ENCODE measurements around the gene RCAN3. TPM values are rescaled to one million over a fixed set of nuclear protein-coding genes. Genes with fewer than 3 reads are reported as not detected.
"Not testable (repeated sequence)": the region's sequence is repeated elsewhere in the genome, so short reads cannot be mapped to it uniquely, and the experiment has no call there.

The RCAN3 gene
- total RNA-seq, 6 experiments from 2014 or later, result 11.9 to 14.5 (median 12.9) TPM

GRCh38 chr1:24526045-24526444, 23.4 kb downstream of the RCAN3 start:
- no peak for DNase-seq
- TF ChIP-seq CTCF (IDR thresholded peaks at IDR 0.05), result no peak
- Mint-ChIP-seq H3K9me3 (no peaks in the 10 kb centered on the region), H3K27ac (no peak overlapping the region; the same call in 1 of the 2 replicates), H3K4me3 (no peak overlapping the region), H3K36me3 (ENCODE audit: low read depth) (no peaks in the 10 kb centered on the region), H3K4me1 (ENCODE audit: low read depth) (no peaks in the 10 kb centered on the region), H3K27me3 (ENCODE audit: insufficient read depth) (0 out of 2 replicates have a peak, but pooled peaks cover 2% of the 10 kb centered on the region)

- DNase-seq, result peak; percentile 17
- peak; percentile 83 for TF ChIP-seq CTCF (IDR thresholded peaks at IDR 0.05)
- Mint-ChIP-seq H3K36me3 (ENCODE audit: low read depth) (no peaks in the 10 kb centered on the region), H3K4me1 (ENCODE audit: low read depth) (no peaks in the 10 kb centered on the region), H3K9me3 (no peaks in the 10 kb centered on the region), H3K4me3 (no peak overlapping the region), H3K27ac (no peak overlapping the region), H3K27me3 (ENCODE audit: insufficient read depth) (0 out of 2 replicates have a peak, but pooled peaks cover 2% of the 10 kb centered on the region)
These were observed 24.4 kb downstream of the RCAN3 start for GRCh38 chr1:24526940-24527542.

- Mint-ChIP-seq H3K4me1 (ENCODE audit: low read depth) (no peaks in the 10 kb centered on the region), H3K36me3 (ENCODE audit: low read depth) (no peaks in the 10 kb centered on the region), H3K4me3 (no peak overlapping the region), H3K9me3 (no peaks in the 10 kb centered on the region), H3K27me3 (ENCODE audit: insufficient read depth) (no peaks in the 10 kb centered on the region), H3K27ac (no peak overlapping the region)
- no peak for TF ChIP-seq CTCF (IDR thresholded peaks at IDR 0.05)
- no peak for DNase-seq
These were observed 26.1 kb downstream of the RCAN3 start for GRCh38 chr1:24528744-24529143.

- H3K27me3 Mint-ChIP-seq (ENCODE audit: insufficient read depth); H3K27ac Mint-ChIP-seq; H3K4me3 Mint-ChIP-seq; H3K36me3 Mint-ChIP-seq (ENCODE audit: low read depth); H3K4me1 Mint-ChIP-seq (ENCODE audit: low read depth); H3K9me3 Mint-ChIP-seq; DNase-seq: not testable (repeated sequence)
These were observed 26.7 kb downstream of the RCAN3 start for GRCh38 chr1:24529292-24529691.

- no peak for DNase-seq
- Mint-ChIP-seq H3K4me1 (ENCODE audit: low read depth) (peaks cover 13% of the 10 kb centered on the region), H3K9me3 (no peaks in the 10 kb centered on the region), H3K36me3 (ENCODE audit: low read depth) (no peaks in the 10 kb centered on the region; the same call in 1 of the 2 replicates), H3K27ac (no peak overlapping the region), H3K4me3 (no peak overlapping the region), H3K27me3 (ENCODE audit: insufficient read depth) (peaks cover 4% of the 10 kb centered on the region)
- TF ChIP-seq CTCF (IDR thresholded peaks at IDR 0.05), result no peak
These were observed 32.4 kb downstream of the RCAN3 start for GRCh38 chr1:24535021-24535424.

- H3K36me3 Mint-ChIP-seq (ENCODE audit: low read depth), result no peaks in the 10 kb centered on the region; the same call in 1 of the 2 replicates
- H3K9me3 Mint-ChIP-seq, result no peaks in the 10 kb centered on the region
- DNase-seq, result no peak
- peaks cover 4% of the 10 kb centered on the region for H3K27me3 Mint-ChIP-seq (ENCODE audit: insufficient read depth)
- H3K4me3 Mint-ChIP-seq, result no peak overlapping the region
- H3K4me1 Mint-ChIP-seq (ENCODE audit: low read depth), result peaks cover 20% of the 10 kb centered on the region
- TF ChIP-seq CTCF (IDR thresholded peaks at IDR 0.05), result no peak
- H3K27ac Mint-ChIP-seq, result no peak overlapping the region
These were observed 33.1 kb downstream of the RCAN3 start for GRCh38 chr1:24535778-24536177.

All from HFFc6 (cell line).